Astrocyte (in vitro differentiated cells and primary cell): ENCODE results near the gene WNT4. TPM values are rescaled to one million over a fixed set of nuclear protein-coding genes. Genes with fewer than 3 reads are reported as not detected.

Experiments used
- DNase-seq: peaks from one replicate; pipeline ENCODE4 v3.0.0-alpha.2; 2010; ENCODE audit warnings: low read depth
- FAIRE-seq: peaks from 2 replicates; lab custom pipeline; 2011; peaks lifted over from hg19 to GRCh38; lab: Jason Lieb, UNC
- H2AFZ ChIP-seq: 2 replicates; pipeline ENCODE4 v1.6.0; 2012; ENCODE audit warnings: low read depth, low read length, inconsistent platforms
- H3K27ac ChIP-seq: 2 replicates; pipeline ENCODE4 v1.5.1; 2011; ENCODE audit warnings: low read depth, low read length, inconsistent platforms
- H3K27me3 ChIP-seq: 2 replicates; pipeline ENCODE4 v1.6.0; 2011; ENCODE audit warnings: low read length, inconsistent platforms; ENCODE audit not compliant: insufficient read depth
- H3K36me3 ChIP-seq: 2 replicates; pipeline ENCODE4 v1.5.1; 2011; ENCODE audit warnings: low read length, inconsistent platforms; ENCODE audit not compliant: insufficient read depth
- H3K4me1 ChIP-seq: 2 replicates; pipeline ENCODE4 v1.5.1; 2011; ENCODE audit warnings: low read length, inconsistent platforms; ENCODE audit not compliant: insufficient read depth
- H3K4me2 ChIP-seq: 2 replicates; pipeline ENCODE4 v1.6.0; 2012; ENCODE audit warnings: low read length, inconsistent platforms
- H3K4me3 ChIP-seq: 2 replicates; pipeline ENCODE4 v1.5.1; 2011; ENCODE audit warnings: low read depth, mild to moderate bottlenecking, low read length, inconsistent platforms; ENCODE audit not compliant: insufficient read depth
- H3K79me2 ChIP-seq: 2 replicates; pipeline ENCODE4 v1.6.0; 2012; ENCODE audit warnings: mild to moderate bottlenecking, low read length, inconsistent platforms; ENCODE audit not compliant: insufficient read depth
- H3K9ac ChIP-seq: 2 replicates; pipeline ENCODE4 v1.6.0; 2012; ENCODE audit warnings: mild to moderate bottlenecking, low read length, inconsistent platforms
- H3K9me3 ChIP-seq: 2 replicates; pipeline ENCODE4 v1.5.1; 2012; ENCODE audit warnings: low read depth, mild to moderate bottlenecking, low read length, inconsistent platforms; ENCODE audit not compliant: insufficient read depth
- H4K20me1 ChIP-seq: 2 replicates; pipeline ENCODE4 v1.6.0; 2012; ENCODE audit warnings: low read length, inconsistent platforms; ENCODE audit not compliant: insufficient read depth
- H3K27ac Mint-ChIP-seq: one replicate; pipeline ENCODE4 v1.8.0; 2021; ENCODE audit warnings: mild to moderate bottlenecking, mixed read lengths; ENCODE audit not compliant: unreplicated experiment
- H3K27me3 Mint-ChIP-seq: one replicate; pipeline ENCODE4 v1.8.0; 2021; ENCODE audit warnings: low read depth, mixed read lengths; ENCODE audit not compliant: unreplicated experiment
- H3K36me3 Mint-ChIP-seq: one replicate; pipeline ENCODE4 v1.8.0; 2021; ENCODE audit warnings: low read depth, mixed read lengths; ENCODE audit not compliant: unreplicated experiment
- H3K4me1 Mint-ChIP-seq: one replicate; pipeline ENCODE4 v1.8.0; 2021; ENCODE audit warnings: low read depth, mixed read lengths; ENCODE audit not compliant: unreplicated experiment
- H3K4me3 Mint-ChIP-seq: one replicate; pipeline ENCODE4 v1.8.0; 2021; ENCODE audit warnings: mild to moderate bottlenecking, moderate library complexity, mixed read lengths; ENCODE audit not compliant: unreplicated experiment
- H3K9me3 Mint-ChIP-seq: one replicate; pipeline ENCODE4 v1.8.0; 2021; ENCODE audit warnings: mild to moderate bottlenecking, mixed read lengths; ENCODE audit not compliant: unreplicated experiment
- CTCF ChIP-seq: IDR thresholded peaks from 2 replicates; pipeline ENCODE4 v1.5.1; 2011; ENCODE audit warnings: low read depth, mild to moderate bottlenecking, inconsistent platforms, low read length, moderate library complexity; ENCODE audit not compliant: insufficient read depth
- EZH2 ChIP-seq: IDR thresholded peaks from 2 replicates; pipeline ENCODE4 v1.6.1; 2012; ENCODE audit warnings: mild to moderate bottlenecking, low read length, inconsistent platforms; ENCODE audit not compliant: insufficient read depth
- total RNA-seq: library from RNA; stranded (reverse); gene quantifications from 2 replicates; pipeline ENCODE4 v1.2.1, GENCODE V29; 2021

WNT4 gene
- total RNA-seq, 1 donor from 2014 or later, result 1.2 TPM

- Histone ChIP-seq H3K27me3 (no peaks in the 10 kb centered on the region), H4K20me1 (peaks cover 61% of the 10 kb centered on the region), H3K79me2 (no peaks in the 10 kb centered on the region), H3K9me3 (no peaks in the 10 kb centered on the region), H3K4me3 (no peak overlapping the region), H3K27ac (no peak overlapping the region), H3K9ac (no peak overlapping the region), H3K4me2 (no peak overlapping the region), H3K36me3 (no peaks in the 10 kb centered on the region), H3K4me1 (peaks cover 12% of the 10 kb centered on the region), H2AFZ (no peak overlapping the region)
- peaks cover 1% of the 10 kb centered on the region for H3K4me1 Mint-ChIP-seq
- FAIRE-seq (no peak), DNase-seq (no peak)
- H3K9me3 Mint-ChIP-seq, result no peaks in the 10 kb centered on the region
- H3K4me3 Mint-ChIP-seq, result no peak overlapping the region
- H3K27ac Mint-ChIP-seq, result no peak overlapping the region
- peaks cover 8% of the 10 kb centered on the region for H3K36me3 Mint-ChIP-seq
- H3K27me3 Mint-ChIP-seq, result no peaks in the 10 kb centered on the region
- no peak for TF ChIP-seq EZH2
- no peak for TF ChIP-seq CTCF
Observed at GRCh38 chr1:22128392-22128791, 14.5 kb downstream of the WNT4 start.

GRCh38 chr1:22127731-22128130 lies 15.2 kb downstream of the WNT4 start:
- peaks cover 61% of the 10 kb centered on the region for H4K20me1 ChIP-seq
- H3K9ac ChIP-seq, result no peak overlapping the region
- DNase-seq (no peak), FAIRE-seq (no peak)
- H3K27me3 ChIP-seq, result no peaks in the 10 kb centered on the region
- TF ChIP-seq EZH2 (no peak), CTCF (no peak)
- Mint-ChIP-seq H3K27ac (no peak overlapping the region), H3K4me3 (no peak overlapping the region), H3K9me3 (no peaks in the 10 kb centered on the region), H3K4me1 (peaks cover 7% of the 10 kb centered on the region), H3K27me3 (no peaks in the 10 kb centered on the region), H3K36me3 (peaks cover 8% of the 10 kb centered on the region)
- no peaks in the 10 kb centered on the region for H3K9me3 ChIP-seq
- H3K79me2 ChIP-seq, result no peaks in the 10 kb centered on the region
- no peak overlapping the region for H3K27ac ChIP-seq
- no peak overlapping the region for H2AFZ ChIP-seq
- no peak overlapping the region for H3K4me3 ChIP-seq
- H3K4me2 ChIP-seq, result no peak overlapping the region
- H3K4me1 ChIP-seq, result peaks cover 9% of the 10 kb centered on the region
- no peaks in the 10 kb centered on the region for H3K36me3 ChIP-seq

- no peak for FAIRE-seq
Observed at GRCh38 chr1:22127248-22127647, 15.6 kb downstream of the WNT4 start.

More at GRCh38 chr1:22127248-22127647, 15.6 kb downstream of the WNT4 start:
- Histone ChIP-seq H3K27ac (no peak overlapping the region), H3K9ac (no peak overlapping the region), H3K79me2 (no peaks in the 10 kb centered on the region), H2AFZ (no peak overlapping the region), H3K4me3 (no peak overlapping the region), H3K4me2 (no peak overlapping the region), H4K20me1 (peaks cover 61% of the 10 kb centered on the region), H3K27me3 (no peaks in the 10 kb centered on the region), H3K4me1 (peaks cover 4% of the 10 kb centered on the region), H3K9me3 (no peaks in the 10 kb centered on the region), H3K36me3 (no peaks in the 10 kb centered on the region)
- no peaks in the 10 kb centered on the region for H3K27me3 Mint-ChIP-seq
- no peak for DNase-seq
- H3K36me3 Mint-ChIP-seq, result peaks cover 8% of the 10 kb centered on the region
- no peak for TF ChIP-seq EZH2
- no peak for TF ChIP-seq CTCF
- H3K4me3 Mint-ChIP-seq, result no peak overlapping the region
- peaks cover 12% of the 10 kb centered on the region for H3K4me1 Mint-ChIP-seq
- no peak overlapping the region for H3K27ac Mint-ChIP-seq
- no peaks in the 10 kb centered on the region for H3K9me3 Mint-ChIP-seq
